ENCODE results near the gene NDUFV2. TPM values are rescaled to one million over a fixed set of nuclear protein-coding genes. Genes with fewer than 3 reads are reported as not detected.

Gene NDUFV2
- total RNA-seq, 1 donor from 2014 or later: 80.5 TPM

- Mint-ChIP-seq H3K27me3 (ENCODE audit: low read depth) (peaks cover 3% of the 10 kb centered on the region), H3K36me3 (ENCODE audit: low read depth) (no peaks in the 10 kb centered on the region), H3K9me3 (ENCODE audit: low read depth) (peaks cover under 1% of the 10 kb centered on the region), H3K4me3 (ENCODE audit: unreplicated experiment) (no peak overlapping the region), H3K4me1 (ENCODE audit: low read depth) (peaks cover 13% of the 10 kb centered on the region), H3K27ac (ENCODE audit: unreplicated experiment) (no peak overlapping the region)
- TF ChIP-seq, protein P1, sequence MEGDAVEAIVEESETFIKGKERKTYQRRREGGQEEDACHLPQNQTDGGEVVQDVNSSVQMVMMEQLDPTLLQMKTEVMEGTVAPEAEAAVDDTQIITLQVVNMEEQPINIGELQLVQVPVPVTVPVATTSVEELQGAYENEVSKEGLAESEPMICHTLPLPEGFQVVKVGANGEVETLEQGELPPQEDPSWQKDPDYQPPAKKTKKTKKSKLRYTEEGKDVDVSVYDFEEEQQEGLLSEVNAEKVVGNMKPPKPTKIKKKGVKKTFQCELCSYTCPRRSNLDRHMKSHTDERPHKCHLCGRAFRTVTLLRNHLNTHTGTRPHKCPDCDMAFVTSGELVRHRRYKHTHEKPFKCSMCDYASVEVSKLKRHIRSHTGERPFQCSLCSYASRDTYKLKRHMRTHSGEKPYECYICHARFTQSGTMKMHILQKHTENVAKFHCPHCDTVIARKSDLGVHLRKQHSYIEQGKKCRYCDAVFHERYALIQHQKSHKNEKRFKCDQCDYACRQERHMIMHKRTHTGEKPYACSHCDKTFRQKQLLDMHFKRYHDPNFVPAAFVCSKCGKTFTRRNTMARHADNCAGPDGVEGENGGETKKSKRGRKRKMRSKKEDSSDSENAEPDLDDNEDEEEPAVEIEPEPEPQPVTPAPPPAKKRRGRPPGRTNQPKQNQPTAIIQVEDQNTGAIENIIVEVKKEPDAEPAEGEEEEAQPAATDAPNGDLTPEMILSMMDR (IDR thresholded peaks at IDR 0.05): no peak
- DNase-seq (ENCODE audit: low spot score): no peak
These were observed 44.1 kb upstream of the NDUFV2 start for GRCh38 chr18:9058406-9058805.

GRCh38 chr18:9062418-9062751 is 40.1 kb upstream of the NDUFV2 start:
- no peak overlapping the region for H3K27ac Mint-ChIP-seq (ENCODE audit: unreplicated experiment)
- H3K36me3 Mint-ChIP-seq (ENCODE audit: low read depth): no peaks in the 10 kb centered on the region
- H3K9me3 Mint-ChIP-seq (ENCODE audit: low read depth): no peaks in the 10 kb centered on the region
- H3K4me3 Mint-ChIP-seq (ENCODE audit: unreplicated experiment): no peak overlapping the region
- peaks cover 5% of the 10 kb centered on the region for H3K4me1 Mint-ChIP-seq (ENCODE audit: low read depth)
- H3K27me3 Mint-ChIP-seq (ENCODE audit: low read depth): peaks cover 3% of the 10 kb centered on the region
- DNase-seq (ENCODE audit: low spot score): no peak
- TF ChIP-seq, protein P1 (IDR thresholded peaks at IDR 0.05): no peak

DNA sequence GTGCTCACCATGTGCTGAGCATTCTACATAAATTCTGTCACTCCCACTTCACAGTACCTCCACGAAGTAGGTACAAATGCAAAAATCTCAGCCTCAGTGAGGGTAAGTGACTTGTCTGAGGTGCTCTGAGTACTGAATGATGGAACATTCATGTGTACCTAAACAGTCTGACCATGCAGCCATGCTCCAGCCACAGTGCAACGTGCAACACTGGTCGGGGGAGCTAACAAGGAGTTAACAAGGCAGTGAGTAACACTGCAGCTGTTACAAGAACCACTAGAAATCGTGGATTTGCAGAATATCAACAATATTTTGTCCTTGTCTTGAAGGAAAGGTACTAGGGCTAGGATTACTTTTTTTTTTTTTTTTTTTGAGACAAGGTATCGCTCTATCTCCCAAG is 36.6 kb upstream of the NDUFV2 start:
- H3K4me3 Mint-ChIP-seq (ENCODE audit: unreplicated experiment): no peak overlapping the region
- TF ChIP-seq, protein P1 (IDR thresholded peaks at IDR 0.05): no peak
- H3K4me1 Mint-ChIP-seq (ENCODE audit: low read depth): peaks cover 5% of the 10 kb centered on the region
- H3K27me3 Mint-ChIP-seq (ENCODE audit: low read depth): peaks cover 3% of the 10 kb centered on the region
- H3K9me3 Mint-ChIP-seq (ENCODE audit: low read depth): no peaks in the 10 kb centered on the region
- no peaks in the 10 kb centered on the region for H3K36me3 Mint-ChIP-seq (ENCODE audit: low read depth)
- H3K27ac Mint-ChIP-seq (ENCODE audit: unreplicated experiment): no peak overlapping the region
- no peak for DNase-seq (ENCODE audit: low spot score)

- no peaks in the 10 kb centered on the region for H3K36me3 Mint-ChIP-seq (ENCODE audit: low read depth)
- TF ChIP-seq, protein P1 (IDR thresholded peaks at IDR 0.05): no peak
- H3K4me1 Mint-ChIP-seq (ENCODE audit: low read depth): peaks cover 5% of the 10 kb centered on the region
- DNase-seq (ENCODE audit: low spot score): no peak
- no peak overlapping the region for H3K4me3 Mint-ChIP-seq (ENCODE audit: unreplicated experiment)
- H3K9me3 Mint-ChIP-seq (ENCODE audit: low read depth): no peaks in the 10 kb centered on the region
- no peak overlapping the region for H3K27ac Mint-ChIP-seq (ENCODE audit: unreplicated experiment)
- peaks cover 3% of the 10 kb centered on the region for H3K27me3 Mint-ChIP-seq (ENCODE audit: low read depth)
These were observed 36.1 kb upstream of the NDUFV2 start for GRCh38 chr18:9066358-9066757.

- Mint-ChIP-seq H3K36me3 (ENCODE audit: low read depth) (no peaks in the 10 kb centered on the region), H3K27me3 (ENCODE audit: low read depth) (peaks cover 3% of the 10 kb centered on the region), H3K9me3 (ENCODE audit: low read depth) (no peaks in the 10 kb centered on the region), H3K4me3 (ENCODE audit: unreplicated experiment) (no peak overlapping the region), H3K4me1 (ENCODE audit: low read depth) (peaks cover 5% of the 10 kb centered on the region), H3K27ac (ENCODE audit: unreplicated experiment) (no peak overlapping the region)
- TF ChIP-seq, protein P1 (IDR thresholded peaks at IDR 0.05): no peak
- no peak for DNase-seq (ENCODE audit: low spot score)
These were observed 35.6 kb upstream of the NDUFV2 start for GRCh38 chr18:9066817-9067306.
